Fibroblast of upper back skin (primary cell): ENCODE measurements around the gene PCCA.
"Not testable (repeated sequence)": the region's sequence is repeated elsewhere in the genome, so short reads cannot be mapped to it uniquely, and the experiment has no call there.

Source experiments
- DNase-seq: peaks from one replicate; pipeline ENCODE4 v3.0.0-alpha.2; 2013

PCCA gene

GRCh38 chr13:100517135-100517534 lies 428.2 kb downstream of the PCCA start:
- no peak for DNase-seq

GRCh38 chr13:100517728-100518127 lies 428.8 kb downstream of the PCCA start:
- DNase-seq = no peak

- DNase-seq = no peak
Measured at GRCh38 chr13:100518394-100519062, 429.6 kb downstream of the PCCA start.

- DNase-seq = no peak
Measured at GRCh38 chr13:100519626-100520025, 430.7 kb downstream of the PCCA start.

- no peak for DNase-seq
Measured at GRCh38 chr13:100520936-100521850, 432.3 kb downstream of the PCCA start.

- DNase-seq = no peak
Measured at GRCh38 chr13:100521851-100522617, 433.1 kb downstream of the PCCA start.

GRCh38 chr13:100522618-100523309 lies 433.9 kb downstream of the PCCA start:
- DNase-seq = no peak

GRCh38 chr13:100523411-100523810 lies 434.5 kb downstream of the PCCA start:
- no peak for DNase-seq

- DNase-seq = no peak
Measured at GRCh38 chr13:100523981-100524386, 435.1 kb downstream of the PCCA start.

GRCh38 chr13:100524688-100525087 lies 435.8 kb downstream of the PCCA start:
- not testable (repeated sequence) for DNase-seq

GRCh38 chr13:100525453-100526317 lies 436.8 kb downstream of the PCCA start:
- DNase-seq = no peak

GRCh38 chr13:100526318-100527000 lies 437.6 kb downstream of the PCCA start:
- no peak for DNase-seq

GRCh38 chr13:100527644-100528043 lies 438.8 kb downstream of the PCCA start:
- no peak for DNase-seq

GRCh38 chr13:100528353-100528752 lies 439.5 kb downstream of the PCCA start:
- DNase-seq = no peak

GRCh38 chr13:100528820-100529219 lies 439.9 kb downstream of the PCCA start:
- no peak for DNase-seq

GRCh38 chr13:100529666-100530377 lies 440.9 kb downstream of the PCCA start:
- no peak for DNase-seq

- no peak for DNase-seq
Measured at GRCh38 chr13:100530671-100531213, 441.8 kb downstream of the PCCA start.

- no peak for DNase-seq
Measured at GRCh38 chr13:100532090-100532766, 443.3 kb downstream of the PCCA start.

- DNase-seq = no peak
Measured at GRCh38 chr13:100532836-100533435, 444.0 kb downstream of the PCCA start.
